Measurements from ENCODE around the gene PPM1M.
A peak's percentile ranks its signal among the peaks of the same experiment; 100 is the strongest.

Gene PPM1M

DNA sequence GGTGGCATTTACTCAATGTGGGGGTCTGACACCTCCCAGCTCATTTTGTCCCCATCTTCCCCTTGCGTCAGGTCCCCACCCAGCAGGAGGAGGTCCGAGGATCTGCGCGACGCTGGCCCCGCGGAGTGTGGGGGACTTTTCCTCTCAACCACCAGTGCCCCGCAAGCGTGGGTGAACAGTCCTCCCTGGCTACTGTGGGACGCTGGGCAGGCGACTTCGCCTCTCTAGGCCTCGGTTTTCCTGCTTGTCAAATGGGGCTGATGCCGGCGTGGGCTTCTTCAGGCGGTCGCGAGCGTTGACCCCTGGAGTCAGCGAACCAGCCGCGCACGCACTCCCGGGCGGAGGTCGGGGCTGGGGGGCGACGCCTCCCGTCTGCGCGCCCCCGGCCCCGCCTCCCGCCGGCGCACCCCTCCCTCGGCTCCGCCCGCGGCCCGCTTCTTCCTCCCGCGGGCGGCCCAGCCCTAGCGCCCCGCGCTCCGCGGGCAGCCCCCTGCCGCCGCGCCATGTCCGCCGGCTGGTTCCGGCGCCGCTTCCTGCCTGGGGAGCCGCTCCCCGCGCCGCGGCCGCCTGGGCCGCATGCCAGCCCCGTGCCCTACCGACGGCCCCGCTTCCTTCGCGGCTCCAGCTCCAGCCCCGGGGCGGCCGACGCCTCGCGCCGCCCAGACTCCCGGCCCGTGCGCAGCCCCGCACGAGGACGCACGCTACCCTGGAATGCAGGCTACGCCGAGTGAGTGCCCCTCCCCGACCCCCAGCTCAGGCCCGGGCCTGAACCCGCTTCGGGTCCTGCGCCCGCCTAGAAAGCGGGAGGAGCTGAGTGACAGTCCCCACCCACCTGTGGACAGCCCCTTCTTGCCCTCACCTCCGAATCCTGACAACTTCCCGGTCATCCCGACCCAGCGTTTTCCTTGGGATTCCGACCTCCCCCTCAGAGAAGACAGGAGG lies at the start of gene PPM1M:
Gene PPM1M (plus strand): TSS at position 438 of the 942 bp plus-strand sequence. CDS start 66 bp downstream, at position 504.
- DNase-seq = no peak

DNA sequence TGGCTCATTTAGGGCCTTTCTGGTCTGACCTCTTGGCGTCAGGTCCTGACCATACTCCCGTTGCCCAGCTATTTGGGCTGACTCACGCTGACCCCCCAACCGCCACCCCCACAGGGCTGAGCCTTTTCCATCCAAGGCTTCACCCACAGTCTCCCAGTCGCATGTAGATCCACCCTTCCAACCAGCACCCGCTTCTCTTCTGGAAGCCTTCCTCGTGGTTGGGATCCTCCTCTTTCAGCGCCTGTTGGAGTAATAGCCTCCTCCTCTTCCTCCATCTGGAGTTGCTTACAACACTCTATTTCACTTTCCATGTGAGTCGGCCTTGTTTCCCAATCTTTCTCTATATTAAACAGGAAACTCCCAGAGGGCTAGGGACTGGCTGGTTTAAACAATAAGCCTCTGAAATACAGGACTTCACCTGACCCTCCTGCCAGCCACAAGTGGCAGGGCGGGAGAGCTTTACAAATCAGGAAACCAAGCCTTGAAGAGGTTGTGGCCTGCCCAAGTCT lies 49.7 kb upstream of the PPM1M start:
- no peak for DNase-seq

- no peak for DNase-seq
These were observed 48.6 kb upstream of the PPM1M start for GRCh38 chr3:52196977-52197376.

GRCh38 chr3:52197499-52197841 lies 48.1 kb upstream of the PPM1M start:
- DNase-seq = no peak

GRCh38 chr3:52197842-52198625 lies 47.5 kb upstream of the PPM1M start, which contains the start of gene ALAS1:
Gene ALAS1, plus strand, starts transcription at chr3:52198160. Its CDS starts 1,082 bp downstream, at chr3:52199242.
- DNase-seq = peak; percentile 62

- DNase-seq = no peak
These were observed 46.6 kb upstream of the PPM1M start for GRCh38 chr3:52198643-52199608.

DNA sequence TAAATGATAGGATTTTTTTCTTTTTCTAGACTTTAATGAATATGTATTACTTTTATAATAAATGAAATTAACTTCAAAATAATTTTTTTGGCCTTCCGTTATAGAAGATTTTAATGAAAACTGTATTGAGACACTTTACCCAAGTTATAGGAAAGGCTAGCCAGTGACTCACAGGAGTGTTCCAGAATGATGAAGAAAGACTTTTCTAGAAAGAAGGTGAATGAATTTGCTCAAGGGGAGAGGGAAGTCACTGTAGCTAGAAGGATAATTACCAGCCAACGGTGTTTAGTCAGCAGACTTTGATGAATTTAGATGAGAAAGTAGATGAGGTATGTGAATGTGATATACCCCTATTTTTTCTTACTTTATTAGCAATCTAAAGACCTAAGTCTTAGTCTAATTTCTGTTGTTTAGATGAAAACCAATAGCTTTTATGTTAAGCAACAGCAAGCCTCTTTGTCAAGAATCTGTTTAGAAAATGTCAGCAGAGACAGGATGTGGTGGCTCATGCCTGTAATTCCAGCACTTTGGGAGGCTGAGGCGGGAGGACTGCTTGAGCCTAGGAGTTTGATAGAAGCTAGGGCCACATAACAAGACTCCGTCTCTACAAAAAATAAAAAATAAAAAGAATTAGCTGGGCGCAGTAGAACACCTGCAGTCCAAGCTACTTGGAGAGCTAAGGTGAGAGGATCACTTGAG lies 44.4 kb upstream of the PPM1M start:
- no peak for DNase-seq

DNA sequence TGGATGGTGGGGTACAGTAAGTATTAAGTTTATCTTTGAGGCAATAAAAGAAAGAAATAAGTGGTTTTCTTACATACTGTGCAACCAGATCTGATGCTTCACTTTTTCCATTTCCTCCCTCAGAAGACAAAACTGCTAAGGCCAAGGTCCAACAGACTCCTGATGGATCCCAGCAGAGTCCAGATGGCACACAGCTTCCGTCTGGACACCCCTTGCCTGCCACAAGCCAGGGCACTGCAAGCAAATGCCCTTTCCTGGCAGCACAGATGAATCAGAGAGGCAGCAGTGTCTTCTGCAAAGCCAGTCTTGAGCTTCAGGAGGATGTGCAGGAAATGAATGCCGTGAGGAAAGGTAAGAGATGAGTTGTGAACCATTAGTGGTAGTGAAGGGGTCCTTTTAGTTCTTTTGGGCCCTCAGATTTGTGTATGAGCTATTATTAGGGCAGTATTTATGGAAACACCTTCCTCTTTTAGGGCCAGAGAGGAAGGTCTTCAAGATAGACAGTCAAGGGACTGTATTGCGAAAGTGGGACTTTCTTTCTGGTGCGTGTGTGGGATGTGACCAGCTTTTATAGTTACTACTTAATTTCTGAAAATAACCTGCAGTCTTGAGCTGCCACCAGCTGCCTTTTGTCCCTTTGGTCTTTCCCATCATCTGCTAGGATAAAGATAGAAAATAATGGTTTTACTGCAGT lies 43.0 kb upstream of the PPM1M start:
- DNase-seq = no peak

GRCh38 chr3:52203701-52204100 lies 41.9 kb upstream of the PPM1M start:
- no peak for DNase-seq

DNA sequence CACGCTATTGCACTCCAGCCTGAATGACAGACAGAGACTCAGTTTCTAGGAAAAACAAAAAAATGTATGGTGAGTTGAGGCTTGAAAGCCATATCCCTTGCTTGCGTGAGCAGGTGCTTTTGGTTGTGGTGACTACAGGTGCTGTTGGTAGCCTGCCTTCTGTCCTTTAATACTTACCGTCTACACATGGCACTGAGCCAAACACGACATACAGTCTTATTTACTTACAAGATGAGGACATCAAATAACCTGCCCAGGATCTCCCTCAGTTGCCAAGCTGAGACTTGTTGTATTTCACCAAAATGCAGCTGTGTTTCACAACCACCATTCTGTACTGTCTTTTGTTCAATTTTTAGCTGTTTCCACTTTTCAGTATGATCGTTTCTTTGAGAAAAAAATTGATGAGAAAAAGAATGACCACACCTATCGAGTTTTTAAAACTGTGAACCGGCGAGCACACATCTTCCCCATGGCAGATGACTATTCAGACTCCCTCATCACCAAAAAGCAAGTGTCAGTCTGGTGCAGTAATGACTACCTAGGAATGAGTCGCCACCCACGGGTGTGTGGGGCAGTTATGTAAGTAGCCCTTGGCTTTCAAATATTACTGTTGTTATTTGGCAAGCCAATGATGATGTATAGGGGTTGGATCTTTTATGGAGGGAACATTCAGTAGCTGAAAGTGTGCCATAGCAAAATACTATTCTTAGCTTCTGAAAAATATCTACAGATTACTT lies 41.1 kb upstream of the PPM1M start:
- no peak for DNase-seq

DNA sequence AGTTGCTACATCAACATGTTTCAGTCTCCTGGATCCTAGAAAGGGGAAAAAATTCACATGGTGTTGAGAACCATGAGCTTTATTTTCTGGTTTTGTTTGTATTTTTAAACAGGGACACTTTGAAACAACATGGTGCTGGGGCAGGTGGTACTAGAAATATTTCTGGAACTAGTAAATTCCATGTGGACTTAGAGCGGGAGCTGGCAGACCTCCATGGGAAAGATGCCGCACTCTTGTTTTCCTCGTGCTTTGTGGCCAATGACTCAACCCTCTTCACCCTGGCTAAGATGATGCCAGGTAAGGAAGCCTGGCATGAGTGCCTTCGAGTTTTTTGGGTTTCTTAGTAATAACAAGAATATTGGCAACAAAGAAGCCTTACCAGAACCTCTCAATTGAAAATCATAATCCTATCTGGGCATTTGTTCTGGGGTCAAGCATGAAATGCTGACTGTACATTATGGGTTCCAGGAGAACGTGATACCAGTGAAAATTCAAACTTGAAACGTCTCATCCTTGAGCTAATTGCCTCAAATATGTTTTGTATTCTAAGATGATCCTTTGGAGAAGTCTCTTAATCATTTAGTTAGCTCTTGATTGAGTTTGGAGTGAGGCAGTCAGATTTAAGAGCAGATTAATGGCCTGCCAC lies 39.7 kb upstream of the PPM1M start:
- DNase-seq = no peak

- no peak for DNase-seq
These were observed 37.0 kb upstream of the PPM1M start for GRCh38 chr3:52208556-52208955.

DNA sequence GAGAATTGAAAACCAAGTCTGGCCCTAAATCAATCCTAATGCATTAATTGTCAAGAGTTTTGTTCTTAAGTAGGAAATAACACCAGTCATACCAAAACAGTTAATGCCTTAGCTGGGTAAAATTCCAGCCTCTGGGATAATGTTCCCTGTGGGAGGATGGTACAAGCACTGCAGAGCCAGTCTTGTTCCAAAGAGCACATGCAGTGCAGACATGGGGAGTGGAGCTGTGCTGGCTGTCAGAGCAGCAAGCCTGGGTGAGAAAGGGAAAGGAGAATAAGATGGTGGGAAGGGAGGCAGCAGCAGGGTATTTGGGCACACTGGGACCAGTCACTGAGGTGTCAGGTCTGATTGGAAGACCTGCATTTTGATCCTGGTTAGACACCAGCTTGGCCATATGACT lies 35.5 kb upstream of the PPM1M start:
- DNase-seq = no peak

GRCh38 chr3:52210550-52211046 lies 35.0 kb upstream of the PPM1M start:
- no peak for DNase-seq

GRCh38 chr3:52211268-52211891 lies 34.2 kb upstream of the PPM1M start:
- DNase-seq = no peak

GRCh38 chr3:52213005-52213404 lies 32.6 kb upstream of the PPM1M start:
- DNase-seq = no peak

DNA sequence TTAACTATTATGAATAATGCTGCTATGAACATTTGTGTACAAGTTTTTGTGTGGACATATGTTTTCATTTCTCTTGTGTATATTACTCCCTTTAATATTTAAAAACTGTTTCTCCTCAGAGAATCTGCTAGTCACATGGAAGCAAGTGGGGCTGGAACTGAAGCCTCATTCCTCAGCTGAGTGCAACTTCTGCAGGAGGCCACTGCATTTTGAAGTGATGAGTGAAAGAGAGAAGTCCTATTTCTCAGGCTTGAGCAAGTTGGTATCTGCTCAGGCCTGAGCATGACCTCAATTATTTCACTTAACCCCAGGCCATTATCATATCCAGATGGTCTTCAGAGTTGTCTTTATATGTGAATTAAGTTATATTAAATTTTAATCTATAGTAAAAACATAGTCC lies 31.7 kb upstream of the PPM1M start:
- no peak for DNase-seq

DNA sequence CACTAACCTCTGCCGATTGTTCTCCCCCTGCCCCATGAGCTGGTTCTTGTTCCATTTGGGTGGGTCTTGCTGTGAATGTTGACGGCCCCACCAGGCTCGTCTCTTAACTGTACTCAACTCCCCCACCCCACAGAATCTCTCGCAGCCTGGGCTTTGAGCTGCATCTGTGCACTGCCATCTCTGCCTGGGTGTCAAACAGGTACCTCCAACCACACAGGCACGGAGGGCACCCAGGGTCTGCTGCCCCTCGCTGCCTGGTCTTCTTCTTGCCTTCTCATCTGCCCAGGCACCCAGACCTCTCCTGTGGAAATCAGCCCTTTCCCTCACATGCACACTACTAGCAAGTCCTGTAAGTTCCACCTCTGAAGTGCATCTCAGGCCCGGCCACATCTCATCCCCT lies 30.2 kb upstream of the PPM1M start:
- DNase-seq = no peak

Data from kidney glomerular epithelial cell (primary cell).